NCI-H1436 treated with DMSO at 0.1 percent for 48 hours (cell line): ENCODE measurements around the gene TTC28.

Source experiments
- DNase-seq: peaks from one replicate; lab custom pipeline; 2025; lab: John Stamatoyannopoulos, UW

TTC28 gene

DNA sequence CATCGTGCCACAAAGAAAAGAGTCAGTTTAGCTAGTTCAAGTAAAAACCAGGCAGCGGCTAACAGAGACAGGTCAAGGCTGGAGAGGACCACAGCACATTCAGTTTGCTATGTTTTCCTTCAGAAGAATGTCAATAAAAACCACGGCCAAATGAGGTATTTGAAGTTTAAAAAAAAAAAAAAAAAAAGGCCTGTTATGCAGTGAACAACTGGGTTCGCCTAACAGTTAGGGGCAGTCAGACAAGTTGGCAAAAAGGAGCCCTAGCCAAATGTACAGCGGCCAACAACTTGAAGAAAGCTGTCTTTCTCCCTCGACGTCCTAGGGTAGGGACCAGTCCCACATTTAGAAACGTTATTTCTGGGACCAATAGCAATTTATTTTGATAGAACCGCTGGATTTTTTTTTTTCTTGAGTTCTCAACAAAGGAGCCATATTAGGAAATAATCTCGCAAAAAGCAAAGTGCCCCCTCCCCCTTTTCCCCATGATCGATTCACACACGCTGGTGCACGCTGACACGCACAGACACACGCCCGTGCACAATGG, 237.8 kb downstream of the TTC28 start:
- DNase-seq: no peak

GRCh38 chr22:28440592-28441390, 238.8 kb downstream of the TTC28 start:
- no peak for DNase-seq

- no peak for DNase-seq
Measured at GRCh38 chr22:28438183-28438768, 241.4 kb downstream of the TTC28 start.

GRCh38 chr22:28435982-28436381, 243.7 kb downstream of the TTC28 start:
- DNase-seq: no peak

- no peak for DNase-seq
Measured at GRCh38 chr22:28435140-28435768, 244.4 kb downstream of the TTC28 start.

GRCh38 chr22:28430466-28431025, 249.1 kb downstream of the TTC28 start:
- no peak for DNase-seq

DNA sequence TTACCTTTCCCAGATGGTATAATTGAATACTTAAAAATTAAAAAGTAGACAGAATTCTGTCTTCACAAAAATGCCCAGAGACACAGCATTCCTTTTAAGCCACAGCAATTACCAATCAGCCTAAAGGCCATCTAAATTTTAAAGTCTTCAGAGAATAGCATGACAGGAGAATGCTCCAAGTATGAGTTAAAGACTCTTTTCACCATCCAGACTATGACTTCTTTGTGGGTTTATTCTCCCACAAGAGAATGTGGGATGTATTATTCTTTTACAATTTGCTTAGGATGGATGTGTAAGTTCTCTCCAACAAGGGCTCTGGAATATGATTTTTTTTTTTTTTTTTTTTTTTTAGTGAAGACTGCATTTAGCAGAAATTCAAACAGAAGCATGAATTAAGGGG, 249.9 kb downstream of the TTC28 start:
- DNase-seq: no peak

DNA sequence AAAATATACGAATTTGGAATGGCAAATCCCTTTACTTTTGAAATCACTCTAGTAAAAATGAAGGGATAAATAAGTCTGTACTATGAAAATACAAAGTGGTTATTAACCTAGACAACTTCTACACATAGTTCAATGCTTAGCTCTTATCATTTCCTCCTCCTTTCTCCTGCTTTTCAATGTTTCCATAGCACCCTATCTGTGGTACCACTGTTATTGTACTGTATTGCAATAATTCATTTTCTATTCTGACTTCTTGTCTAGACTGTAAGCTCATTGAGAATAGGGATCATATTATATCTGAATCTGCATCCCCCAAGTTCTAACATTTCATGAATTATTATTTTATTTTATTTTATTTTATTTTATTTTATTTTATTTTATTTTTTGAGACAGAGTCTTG, 251.4 kb downstream of the TTC28 start:
- no peak for DNase-seq

- no peak for DNase-seq
Measured at GRCh38 chr22:28426346-28427132, 253.1 kb downstream of the TTC28 start.

DNA sequence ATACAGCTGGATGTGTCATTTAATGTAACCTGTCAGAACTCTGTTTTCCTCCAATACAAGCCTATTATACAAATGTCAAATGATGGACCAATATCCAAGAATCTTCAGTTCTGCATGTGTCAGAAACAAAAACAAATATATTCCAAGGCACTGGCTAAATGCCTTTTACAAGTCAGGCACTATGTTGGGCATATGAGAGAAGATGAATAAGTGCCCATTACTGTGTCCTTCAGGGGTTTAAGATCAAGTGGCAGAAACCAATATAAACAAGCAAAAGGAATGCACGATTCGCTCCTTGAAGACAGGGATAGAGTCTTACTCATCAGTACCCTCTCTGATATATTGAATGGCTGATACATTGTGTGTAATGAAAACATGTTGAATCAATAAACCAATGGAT, 254.4 kb downstream of the TTC28 start:
- DNase-seq: no peak

GRCh38 chr22:28424427-28425080, 255.1 kb downstream of the TTC28 start:
- DNase-seq: no peak

DNA sequence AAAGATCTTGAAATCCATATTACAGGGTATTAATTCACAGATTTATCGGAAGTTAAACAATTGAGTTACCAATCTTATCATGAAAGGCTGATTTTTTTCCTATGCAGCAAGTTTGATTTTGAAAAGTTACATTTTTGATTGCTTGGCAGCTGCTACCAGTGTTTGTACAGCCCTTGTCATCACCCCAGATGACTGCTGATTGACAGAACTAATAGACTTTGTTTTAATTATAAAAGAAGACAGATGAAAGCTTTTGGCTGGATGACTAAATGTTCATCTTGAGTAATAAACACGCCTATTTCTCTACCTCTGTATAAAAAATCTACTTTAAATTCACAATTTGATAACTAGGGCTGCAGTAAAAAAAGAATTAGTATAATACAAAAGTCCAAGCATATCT, 259.7 kb downstream of the TTC28 start:
- no peak for DNase-seq

- no peak for DNase-seq
Measured at GRCh38 chr22:28418008-28418407, 261.6 kb downstream of the TTC28 start.

GRCh38 chr22:28417431-28417830, 262.2 kb downstream of the TTC28 start:
- no peak for DNase-seq

DNA sequence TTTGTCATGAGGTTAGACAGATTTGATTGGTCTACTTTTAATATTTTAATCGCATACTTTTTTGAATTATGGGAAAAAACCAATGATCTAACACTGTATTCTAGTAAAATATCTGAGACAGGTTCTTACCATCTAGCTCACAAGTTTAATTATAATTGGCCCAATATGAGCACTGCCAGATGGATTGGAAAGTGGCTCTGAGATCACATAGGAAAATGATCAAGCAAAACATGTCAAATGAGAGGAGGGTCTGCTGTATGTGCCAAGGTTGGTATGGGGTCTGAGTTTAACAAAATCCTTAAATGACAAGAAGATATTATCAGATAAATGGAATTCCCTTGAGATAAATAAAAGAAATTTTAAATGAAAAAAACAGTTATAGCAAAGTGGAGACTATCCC, 264.7 kb downstream of the TTC28 start:
- no peak for DNase-seq

- DNase-seq: no peak
Measured at GRCh38 chr22:28413612-28414399, 265.8 kb downstream of the TTC28 start.

- no peak for DNase-seq
Measured at GRCh38 chr22:28412109-28412508, 267.5 kb downstream of the TTC28 start.

GRCh38 chr22:28411125-28411524, 268.5 kb downstream of the TTC28 start:
- DNase-seq: no peak

GRCh38 chr22:28410050-28410816, 269.4 kb downstream of the TTC28 start:
- DNase-seq: no peak

DNA sequence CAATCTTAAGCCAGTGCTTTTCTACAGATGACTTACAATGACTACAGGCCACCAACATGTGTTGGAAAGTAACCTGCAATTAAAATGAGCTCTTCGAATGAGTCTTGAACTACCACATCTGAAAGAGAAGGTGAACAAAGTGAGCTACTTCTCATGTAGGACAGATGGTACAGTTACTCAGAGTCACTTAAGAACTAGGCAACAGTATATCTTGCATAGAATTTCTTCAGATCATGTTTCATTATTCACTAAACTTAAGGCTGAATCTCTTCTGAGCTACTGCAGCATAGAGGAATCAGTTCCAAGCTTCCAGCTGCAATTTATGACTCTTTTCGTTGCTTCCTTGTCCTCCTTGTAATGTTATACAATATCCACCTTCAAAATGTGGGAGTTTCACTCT, 270.9 kb downstream of the TTC28 start:
- no peak for DNase-seq
